Mucosa of rectum (tissue), 2 donors: Measurements from ENCODE around the gene RNASEH2C.
A peak's percentile ranks its signal among the peaks of the same experiment; 100 is the strongest.
"Not testable (repeated sequence)": the region's sequence is repeated elsewhere in the genome, so short reads cannot be mapped to it uniquely, and the experiment has no call there.

Experiments used
- H3K27ac ChIP-seq, 2 donors: one replicate each; pipeline ENCODE4 v1.7.0; 2013; ENCODE audit warnings: inconsistent platforms in 2 of 2, low read depth in 2 of 2, low read length in 2 of 2
- H3K27me3 ChIP-seq, 2 donors: one replicate each; pipeline ENCODE4 v1.7.0; 2013; ENCODE audit warnings: low read length in 2 of 2; ENCODE audit not compliant: control insufficient read depth in 2 of 2, insufficient read depth in 2 of 2
- H3K36me3 ChIP-seq, 2 donors: one replicate each; pipeline ENCODE4 v1.7.0; 2013; ENCODE audit warnings: low read length in 2 of 2; ENCODE audit not compliant: control insufficient read depth in 2 of 2, insufficient read depth in 2 of 2
- H3K4me1 ChIP-seq, 2 donors: one replicate each; pipeline ENCODE4 v1.7.0; 2013; ENCODE audit warnings: low read length in 2 of 2, mild to moderate bottlenecking in 1 of 2; ENCODE audit not compliant: control insufficient read depth in 2 of 2, insufficient read depth in 2 of 2
- H3K4me3 ChIP-seq, 2 donors: one replicate each; pipeline ENCODE4 v1.7.0; 2013; ENCODE audit warnings: low read length in 2 of 2
- H3K9ac ChIP-seq, 2 donors: one replicate each; pipeline ENCODE4 v1.7.0; 2013; ENCODE audit warnings: low read length in 2 of 2, low read depth in 1 of 2, mild to moderate bottlenecking in 1 of 2
- H3K9me3 ChIP-seq, 2 donors: one replicate each; pipeline ENCODE4 v1.7.0; 2013; ENCODE audit warnings: low read length in 2 of 2; ENCODE audit not compliant: control insufficient read depth in 2 of 2
- donor health status: healthy.
- donor health status: Normal muscosa, but diverticular disease.

The RNASEH2C gene

DNA sequence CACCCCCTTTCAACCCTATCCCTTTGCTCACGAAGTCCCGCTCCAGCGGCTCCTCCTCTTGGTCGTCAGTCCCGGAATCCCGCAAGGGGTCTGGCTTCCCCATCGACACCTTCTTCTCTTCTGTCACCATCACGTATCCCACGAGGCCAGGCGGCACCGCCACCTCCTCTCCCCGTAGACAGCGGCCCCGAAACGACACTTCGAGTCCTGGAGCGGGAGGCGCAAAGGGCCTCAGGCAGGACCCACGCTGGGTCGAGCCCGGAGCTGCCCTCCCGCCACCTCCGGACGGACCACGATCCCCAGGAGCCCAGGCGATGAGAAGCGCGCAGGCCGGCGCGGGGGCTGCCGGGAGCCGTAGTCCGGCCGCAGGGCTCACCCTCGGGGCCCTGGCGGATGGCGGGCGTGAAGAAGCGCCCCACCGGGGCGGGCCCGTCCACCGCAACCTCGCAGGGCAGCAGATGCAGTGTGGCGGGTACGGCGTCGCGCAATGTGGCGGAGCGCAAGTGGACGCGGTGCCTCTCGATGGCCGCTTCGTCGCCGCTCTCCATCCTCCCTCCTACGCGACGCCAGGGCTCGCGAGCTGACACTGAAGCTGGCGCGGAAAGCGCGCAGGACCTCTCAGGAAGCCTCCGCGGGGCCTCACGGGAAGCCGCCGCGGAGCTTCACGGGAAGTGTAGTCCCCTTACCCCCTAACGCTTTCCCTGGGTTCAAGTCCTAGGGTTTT, at the start of gene RNASEH2C:
Gene RNASEH2C (minus strand): TSS at position 588 of the 724 bp plus-strand sequence. CDS start 40 bp downstream, at position 548.
- H3K9ac ChIP-seq = peak within 1 kb of the TSS; percentile 70 to 73
- no peaks in the 10 kb centered on the region for H3K9me3 ChIP-seq
- no peaks in the 10 kb centered on the region for H3K27me3 ChIP-seq
- H3K4me1 ChIP-seq = peaks cover 16 to 20% of the 10 kb centered on the region in 2 donors
- H3K36me3 ChIP-seq = peaks cover 30 to 33% of the 10 kb centered on the region in 2 donors
- H3K27ac ChIP-seq = peak within 1 kb of the TSS; percentile 83 to 89
- peak within 1 kb of the TSS; percentile 87 to 89 for H3K4me3 ChIP-seq

DNA sequence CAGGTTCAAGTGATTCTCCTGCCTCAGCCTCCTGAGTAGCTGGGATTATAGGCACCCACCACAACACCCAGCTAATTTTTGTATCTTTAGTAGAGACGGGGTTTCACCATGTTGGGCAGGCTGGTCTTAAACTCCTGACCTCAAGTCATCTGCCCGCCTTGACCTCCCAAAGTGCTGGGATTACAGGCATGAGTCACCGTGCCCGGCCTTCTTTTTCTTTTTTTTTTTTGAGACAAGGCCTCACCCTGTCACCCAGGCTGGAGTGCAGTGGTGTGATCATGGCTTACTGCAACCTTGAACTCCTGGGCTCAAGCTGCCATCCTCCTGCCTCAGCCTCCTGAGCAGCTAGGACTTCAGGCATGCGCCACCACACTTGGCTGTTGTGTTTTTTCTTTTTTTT, 47.2 kb upstream of the RNASEH2C start:
- not testable (repeated sequence) for H3K27ac ChIP-seq

DNA sequence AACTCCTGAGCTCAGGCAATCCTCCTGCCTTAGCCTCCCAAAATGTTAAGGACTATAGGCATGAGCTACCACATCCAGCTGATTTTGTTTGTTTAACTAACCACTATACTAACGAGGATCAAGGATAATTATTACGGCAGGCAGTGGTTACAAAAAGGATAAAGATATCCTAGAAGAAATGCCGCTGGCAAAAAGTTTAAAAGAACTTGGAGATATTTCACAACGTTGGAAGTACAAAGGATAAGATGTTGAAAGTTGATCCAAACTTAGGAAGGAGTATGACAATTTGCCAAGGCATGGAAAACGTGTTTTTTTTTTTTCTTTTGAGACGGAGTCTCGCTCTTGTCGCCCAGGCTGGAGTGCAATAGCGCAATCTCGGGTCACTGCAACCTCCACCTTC, 46.8 kb upstream of the RNASEH2C start:
- no peaks in the 10 kb centered on the region for H3K9me3 ChIP-seq
- no peak overlapping the region for H3K4me3 ChIP-seq
- H3K4me1 ChIP-seq = peaks cover 3 to 13% of the 10 kb centered on the region in 2 donors
- no peaks in the 10 kb centered on the region for H3K27me3 ChIP-seq
- no peak overlapping the region for H3K9ac ChIP-seq
- H3K36me3 ChIP-seq = no peaks in the 10 kb centered on the region
- H3K27ac ChIP-seq = no peak overlapping the region

More for the DNA sequence above, 47.2 kb upstream of the RNASEH2C start:
- not testable (repeated sequence) for H3K27me3 ChIP-seq, H3K4me3 ChIP-seq, H3K9ac ChIP-seq, H3K9me3 ChIP-seq, H3K36me3 ChIP-seq
- H3K4me1 ChIP-seq = peaks cover 3 to 13% of the 10 kb centered on the region in 2 donors

DNA sequence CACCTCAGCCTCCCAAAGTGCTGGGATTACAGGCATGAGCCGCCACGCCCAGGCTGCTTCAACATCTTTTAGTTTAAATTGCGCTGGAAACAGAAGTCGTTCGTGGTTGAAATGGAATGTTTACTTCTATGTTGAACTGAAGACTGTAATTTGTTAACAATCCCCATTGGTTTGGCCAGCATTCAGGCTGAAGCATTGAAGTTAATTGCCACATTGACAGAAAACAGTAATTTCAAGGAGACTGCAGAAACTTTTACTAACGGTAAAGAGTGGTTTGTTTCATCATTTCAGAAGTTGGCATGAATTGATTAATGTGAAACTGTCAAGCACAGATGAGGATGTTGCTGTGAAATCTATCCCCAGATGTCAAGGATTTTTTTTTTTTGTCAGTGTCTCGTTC, 45.9 kb upstream of the RNASEH2C start:
- H3K9me3 ChIP-seq = no peaks in the 10 kb centered on the region
- H3K36me3 ChIP-seq = no peaks in the 10 kb centered on the region
- H3K4me1 ChIP-seq = peaks cover 3 to 13% of the 10 kb centered on the region in 2 donors
- H3K4me3 ChIP-seq = no peak overlapping the region
- no peak overlapping the region for H3K9ac ChIP-seq
- H3K27me3 ChIP-seq = no peaks in the 10 kb centered on the region
- H3K27ac ChIP-seq = no peak overlapping the region

DNA sequence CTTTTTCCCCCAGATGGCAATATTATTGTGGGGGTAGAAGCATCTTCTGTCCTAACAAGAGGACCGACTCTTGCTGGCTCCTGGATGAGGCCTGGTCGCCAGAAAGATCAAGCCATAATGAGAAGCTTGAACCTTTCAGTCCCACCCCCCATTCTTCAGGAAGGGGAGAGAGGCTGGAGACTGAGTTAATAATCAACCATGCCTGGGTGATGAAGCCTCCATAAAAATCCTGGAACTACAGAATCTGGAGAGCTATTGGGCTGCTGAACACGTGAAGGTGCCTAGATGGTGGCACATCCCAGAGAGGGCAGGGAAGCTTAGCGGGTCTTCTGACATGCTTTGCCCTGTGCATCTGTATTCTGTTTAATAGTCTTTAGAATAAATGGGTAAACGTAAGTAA, 43.8 kb upstream of the RNASEH2C start:
- no peak overlapping the region for H3K9ac ChIP-seq
- no peaks in the 10 kb centered on the region for H3K27me3 ChIP-seq
- no peaks in the 10 kb centered on the region for H3K9me3 ChIP-seq
- H3K27ac ChIP-seq = no peak overlapping the region
- peaks cover 0 to 11% of the 10 kb centered on the region in 2 donors for H3K4me1 ChIP-seq
- no peaks in the 10 kb centered on the region for H3K36me3 ChIP-seq
- no peak overlapping the region for H3K4me3 ChIP-seq

DNA sequence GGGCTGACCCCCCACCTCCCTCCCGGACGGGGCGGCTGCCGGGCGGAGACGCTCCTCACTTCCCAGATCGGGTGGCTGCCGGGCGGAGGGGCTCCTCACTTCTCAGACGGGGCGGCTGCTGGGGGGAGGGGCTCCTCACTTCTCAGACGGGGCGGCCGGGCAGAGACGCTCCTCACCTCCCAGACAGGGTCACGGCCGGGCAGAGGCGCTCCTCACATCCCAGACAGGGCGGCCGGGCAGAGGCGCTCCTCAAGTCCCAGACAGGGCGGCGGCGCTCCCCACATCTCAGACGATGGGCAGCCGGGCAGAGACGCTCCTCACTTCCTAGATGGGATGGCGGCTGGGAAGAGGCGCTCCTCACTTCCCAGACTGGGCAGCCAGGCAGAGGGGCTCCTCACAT, 42.2 kb upstream of the RNASEH2C start:
- H3K27me3 ChIP-seq, H3K27ac ChIP-seq, H3K4me3 ChIP-seq, H3K9me3 ChIP-seq, H3K36me3 ChIP-seq, H3K9ac ChIP-seq: not testable (repeated sequence)
- H3K4me1 ChIP-seq = peaks cover 0 to 11% of the 10 kb centered on the region in 2 donors

DNA sequence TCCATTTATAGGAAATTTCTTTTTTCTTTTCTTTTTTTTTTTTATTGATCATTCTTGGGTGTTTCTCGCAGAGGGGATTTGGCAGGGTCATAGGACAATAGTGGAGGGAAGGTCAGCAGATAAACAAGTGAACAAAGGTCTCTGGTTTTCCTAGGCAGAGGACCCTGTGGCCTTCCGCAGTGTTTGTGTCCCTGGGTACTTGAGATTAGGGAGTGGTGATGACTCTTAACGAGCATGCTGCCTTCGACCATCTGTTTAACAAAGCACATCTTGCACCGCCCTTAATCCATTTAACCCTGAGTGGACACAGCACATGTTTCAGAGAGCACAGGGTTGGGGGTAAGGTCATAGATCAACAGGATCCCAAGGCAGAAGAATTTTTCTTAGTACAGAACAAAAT, 41.6 kb upstream of the RNASEH2C start:
- H3K4me3 ChIP-seq, H3K27ac ChIP-seq, H3K27me3 ChIP-seq, H3K9me3 ChIP-seq, H3K36me3 ChIP-seq, H3K9ac ChIP-seq: not testable (repeated sequence)
- H3K4me1 ChIP-seq = peaks cover 0 to 11% of the 10 kb centered on the region in 2 donors

DNA sequence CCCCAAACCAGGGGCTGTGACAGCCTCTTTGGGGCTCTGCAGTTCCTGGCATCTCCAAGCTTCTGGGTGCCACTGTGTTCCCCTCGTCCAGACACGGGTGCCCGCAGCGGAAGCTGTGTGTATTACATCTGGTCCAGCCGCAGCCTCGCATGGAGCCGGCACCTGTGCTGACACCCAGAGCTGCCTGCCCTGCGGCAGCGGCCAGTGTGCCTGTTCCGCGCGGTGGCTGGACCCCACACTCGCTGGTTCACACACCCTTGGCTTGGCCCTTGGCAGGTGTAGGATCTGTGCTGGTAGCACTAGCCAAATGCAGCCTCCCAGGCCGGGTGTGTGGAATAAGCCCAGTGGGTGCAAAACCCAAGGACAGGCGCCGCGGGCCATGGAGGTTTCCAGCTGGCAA, 24.5 kb upstream of the RNASEH2C start:
- no peak overlapping the region for H3K27ac ChIP-seq
- H3K4me3 ChIP-seq = no peak overlapping the region
- peaks cover 0 to 9% of the 10 kb centered on the region in 2 donors for H3K4me1 ChIP-seq
- peaks cover 0 to 5% of the 10 kb centered on the region in 2 donors for H3K27me3 ChIP-seq
- H3K9me3 ChIP-seq = no peaks in the 10 kb centered on the region
- H3K36me3 ChIP-seq = no peaks in the 10 kb centered on the region
- no peak overlapping the region for H3K9ac ChIP-seq

DNA sequence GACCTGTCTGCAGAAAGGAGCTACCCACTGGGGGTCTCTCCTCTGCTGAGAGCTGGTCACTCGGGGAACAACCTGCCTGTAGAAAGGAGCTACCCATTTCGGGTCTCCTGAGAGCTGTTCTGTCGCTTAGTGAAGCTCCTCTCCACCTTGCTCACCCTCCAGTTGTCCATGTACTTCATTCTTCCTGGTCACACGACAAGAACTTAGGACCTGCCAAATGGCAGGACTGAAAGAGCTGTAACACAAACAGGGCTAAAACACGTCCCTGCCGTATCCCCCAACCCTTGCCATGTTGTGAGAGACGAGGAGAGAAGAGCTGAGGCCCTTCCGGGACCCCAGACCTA, 24.1 kb upstream of the RNASEH2C start:
- Histone ChIP-seq H3K4me1 (peaks cover 0 to 9% of the 10 kb centered on the region in 2 donors), H3K36me3 (no peaks in the 10 kb centered on the region), H3K4me3 (no peak overlapping the region), H3K9me3 (no peaks in the 10 kb centered on the region), H3K27me3 (peaks cover 0 to 5% of the 10 kb centered on the region in 2 donors), H3K9ac (no peak overlapping the region), H3K27ac (no peak overlapping the region)

DNA sequence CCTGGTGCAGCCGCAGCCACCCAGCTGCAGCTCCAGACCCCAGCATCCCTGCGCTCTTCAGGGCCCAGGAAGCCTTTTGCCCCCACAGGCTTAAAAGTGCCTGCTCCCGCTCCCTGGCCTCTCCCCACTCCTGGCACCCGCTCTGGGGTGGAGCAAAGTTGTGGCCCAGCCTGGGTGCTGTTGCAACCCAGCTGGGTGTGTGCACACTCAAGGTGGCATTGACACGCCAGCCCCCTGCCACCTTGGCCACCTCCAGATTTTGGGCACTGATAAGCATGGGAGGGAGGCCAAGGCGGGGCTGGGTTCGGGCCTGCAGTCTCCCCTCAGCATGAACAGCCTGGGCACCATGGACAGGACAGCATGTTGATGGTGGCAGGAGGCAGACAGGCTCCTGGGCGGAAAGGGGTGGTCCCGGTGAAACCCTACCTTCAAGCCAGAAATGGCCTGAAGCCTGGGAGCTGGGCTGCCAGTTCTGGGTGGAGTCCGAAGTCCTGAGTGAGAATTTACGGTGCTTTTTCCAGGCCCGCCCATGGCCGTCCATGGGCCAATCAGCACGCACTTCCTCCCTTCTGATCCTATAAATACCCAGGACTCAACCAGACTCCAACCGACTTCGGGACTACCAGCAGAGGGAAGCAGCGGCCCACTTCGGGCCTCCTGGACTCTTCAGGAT, 23.6 kb upstream of the RNASEH2C start:
- Histone ChIP-seq H3K36me3 (no peaks in the 10 kb centered on the region), H3K9me3 (no peaks in the 10 kb centered on the region), H3K27ac (peak overlapping the region in 1 of 2 donors; percentile 68), H3K4me3 (peak overlapping the region in 1 of 2 donors; percentile 5), H3K27me3 (peaks cover 0 to 5% of the 10 kb centered on the region in 2 donors), H3K9ac (peak overlapping the region in 1 of 2 donors; percentile 48), H3K4me1 (peaks cover 0 to 9% of the 10 kb centered on the region in 2 donors)
